OCI-LY1 (cell line): ENCODE results near the gene USP27X.

ENCODE experiments used
- EZH2 ChIP-seq: fragments of 200-600 bp; sonication (generic), shearing (Covaris generic); IDR thresholded peaks from 2 replicates; pipeline ENCODE4 v1.8.0; 2017; ENCODE audit warnings: borderline replicate concordance, mixed run types, mild to moderate bottlenecking, antibody characterized with exemption, low read length, moderate library complexity, mixed read lengths
- TF ChIP-seq, protein P1 (sequence below): fragments of 200-600 bp; sonication (generic), shearing (Covaris generic); IDR thresholded peaks from 2 replicates; pipeline ENCODE4 v1.5.1; 2017; ENCODE audit warnings: mild to moderate bottlenecking, antibody characterized with exemption, low read length, moderate library complexity, mixed read lengths

DNA sequence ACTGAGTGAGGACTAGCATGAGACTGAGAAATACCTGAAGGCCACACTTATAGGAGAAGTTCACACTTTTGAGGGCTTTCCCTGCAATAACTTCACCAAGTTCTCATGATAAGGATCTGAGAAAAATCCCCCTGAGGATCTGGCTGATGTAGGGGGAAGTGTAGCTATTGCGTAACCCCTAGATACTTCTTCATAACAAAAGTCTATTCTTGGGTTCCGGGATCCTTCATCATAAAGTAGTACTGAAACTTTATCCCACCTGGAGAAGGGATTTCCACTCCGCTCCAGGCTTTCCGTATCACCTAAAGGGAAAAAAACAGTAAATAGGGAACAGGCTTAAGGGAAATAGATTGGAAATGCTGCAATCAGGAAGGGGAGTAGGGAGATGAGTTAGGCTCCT, 13.3 kb downstream of the USP27X start:
- no peak for TF ChIP-seq EZH2
- TF ChIP-seq, protein P1, sequence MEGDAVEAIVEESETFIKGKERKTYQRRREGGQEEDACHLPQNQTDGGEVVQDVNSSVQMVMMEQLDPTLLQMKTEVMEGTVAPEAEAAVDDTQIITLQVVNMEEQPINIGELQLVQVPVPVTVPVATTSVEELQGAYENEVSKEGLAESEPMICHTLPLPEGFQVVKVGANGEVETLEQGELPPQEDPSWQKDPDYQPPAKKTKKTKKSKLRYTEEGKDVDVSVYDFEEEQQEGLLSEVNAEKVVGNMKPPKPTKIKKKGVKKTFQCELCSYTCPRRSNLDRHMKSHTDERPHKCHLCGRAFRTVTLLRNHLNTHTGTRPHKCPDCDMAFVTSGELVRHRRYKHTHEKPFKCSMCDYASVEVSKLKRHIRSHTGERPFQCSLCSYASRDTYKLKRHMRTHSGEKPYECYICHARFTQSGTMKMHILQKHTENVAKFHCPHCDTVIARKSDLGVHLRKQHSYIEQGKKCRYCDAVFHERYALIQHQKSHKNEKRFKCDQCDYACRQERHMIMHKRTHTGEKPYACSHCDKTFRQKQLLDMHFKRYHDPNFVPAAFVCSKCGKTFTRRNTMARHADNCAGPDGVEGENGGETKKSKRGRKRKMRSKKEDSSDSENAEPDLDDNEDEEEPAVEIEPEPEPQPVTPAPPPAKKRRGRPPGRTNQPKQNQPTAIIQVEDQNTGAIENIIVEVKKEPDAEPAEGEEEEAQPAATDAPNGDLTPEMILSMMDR: no peak
